Posterior cingulate gyrus (tissue), 11 donors: ENCODE data around the gene CCDC18.
"Not testable (repeated sequence)": the region's sequence is repeated elsewhere in the genome, so short reads cannot be mapped to it uniquely, and the experiment has no call there.

Source experiments
- DNase-seq, 10 donors: peaks; one replicate each; pipeline versions ENCODE4 v3.0.0 to v3.0.0-alpha.2; 2020 to 2021; ENCODE audit warnings: mixed read lengths in 3 of 10
- intact Hi-C: fragments of 100-400 bp; cut with DNase I; formaldehyde crosslinking; loops from one replicate; pipeline ENCODE4 v1.15.1; 2023

The CCDC18 gene

DNA sequence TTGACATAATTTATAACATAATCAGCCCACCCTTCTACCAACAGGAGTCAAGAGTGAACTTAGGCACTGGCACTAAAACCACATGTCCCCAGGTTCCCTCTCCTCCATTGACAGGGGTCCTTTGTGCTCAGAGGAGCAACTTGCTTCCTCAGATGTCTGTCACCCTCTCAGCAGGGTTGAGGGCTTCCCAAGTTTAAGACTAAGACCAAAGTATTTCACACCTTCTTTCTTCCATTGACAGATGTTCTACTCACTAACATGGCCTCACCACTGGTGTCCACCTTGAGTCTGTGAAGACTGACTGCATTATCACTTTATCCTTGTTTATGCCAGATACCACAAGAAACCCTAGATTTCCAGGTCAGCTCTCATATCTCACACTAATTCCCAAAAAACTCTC is 56.5 kb downstream of the CCDC18 start:
- intact Hi-C loops = no loop called here
- no peak for DNase-seq

- intact Hi-C loops = no loop called here
- no peak for DNase-seq
Observed at GRCh38 chr1:93238425-93238824, 57.9 kb downstream of the CCDC18 start.

DNA sequence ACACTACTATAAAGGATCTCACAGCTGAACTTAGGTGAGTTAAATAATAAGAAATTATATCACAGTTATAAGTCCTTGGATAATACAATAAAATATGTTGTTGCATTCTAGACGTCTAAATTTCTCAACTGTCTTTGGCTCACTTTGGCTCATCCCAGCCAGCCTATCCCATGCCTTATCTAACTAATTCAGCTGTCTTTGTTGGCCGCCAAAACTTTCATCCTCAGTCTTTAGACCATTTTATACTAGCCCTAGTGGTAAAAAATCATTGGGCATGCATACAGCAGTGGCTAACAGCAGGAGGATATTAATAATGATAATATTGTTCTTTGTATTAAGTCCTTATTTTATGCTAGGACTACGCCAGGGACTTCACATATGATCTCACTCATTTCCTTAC is 59.3 kb downstream of the CCDC18 start:
- intact Hi-C loops = no loop called here
- no peak for DNase-seq

GRCh38 chr1:93243233-93243632 is 62.7 kb downstream of the CCDC18 start:
- DNase-seq, intact Hi-C loops: not testable (repeated sequence)

GRCh38 chr1:93244298-93245069 is 64.0 kb downstream of the CCDC18 start:
- intact Hi-C loops = no loop called here
- no peak for DNase-seq

- DNase-seq = no peak
- intact Hi-C loops = no loop called here
Observed at GRCh38 chr1:93251966-93252365, 71.4 kb downstream of the CCDC18 start.

DNA sequence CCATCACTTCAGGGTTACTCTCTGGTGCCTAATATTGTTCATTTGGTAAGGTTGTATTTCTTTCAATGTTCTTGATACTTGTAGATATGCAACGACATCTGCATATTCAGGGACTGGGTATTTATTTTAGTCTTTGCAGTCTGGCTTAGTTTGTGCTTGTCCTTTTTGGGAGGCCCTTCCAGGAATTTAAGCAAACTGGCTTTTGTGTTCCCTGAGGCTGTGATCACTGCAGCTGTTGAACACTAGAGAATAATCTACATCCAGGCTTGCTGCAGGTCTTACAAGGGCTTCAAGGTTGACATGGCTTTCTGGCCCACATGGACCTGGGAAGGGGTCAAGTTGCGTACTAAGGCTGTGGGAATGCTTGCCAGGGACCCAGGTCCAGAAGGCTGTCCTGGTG is 72.1 kb downstream of the CCDC18 start:
- DNase-seq = no peak
- intact Hi-C loops = no loop called here

- intact Hi-C loops = no loop called here
- DNase-seq = no peak
Observed at GRCh38 chr1:93253516-93253915, 73.0 kb downstream of the CCDC18 start.

DNA sequence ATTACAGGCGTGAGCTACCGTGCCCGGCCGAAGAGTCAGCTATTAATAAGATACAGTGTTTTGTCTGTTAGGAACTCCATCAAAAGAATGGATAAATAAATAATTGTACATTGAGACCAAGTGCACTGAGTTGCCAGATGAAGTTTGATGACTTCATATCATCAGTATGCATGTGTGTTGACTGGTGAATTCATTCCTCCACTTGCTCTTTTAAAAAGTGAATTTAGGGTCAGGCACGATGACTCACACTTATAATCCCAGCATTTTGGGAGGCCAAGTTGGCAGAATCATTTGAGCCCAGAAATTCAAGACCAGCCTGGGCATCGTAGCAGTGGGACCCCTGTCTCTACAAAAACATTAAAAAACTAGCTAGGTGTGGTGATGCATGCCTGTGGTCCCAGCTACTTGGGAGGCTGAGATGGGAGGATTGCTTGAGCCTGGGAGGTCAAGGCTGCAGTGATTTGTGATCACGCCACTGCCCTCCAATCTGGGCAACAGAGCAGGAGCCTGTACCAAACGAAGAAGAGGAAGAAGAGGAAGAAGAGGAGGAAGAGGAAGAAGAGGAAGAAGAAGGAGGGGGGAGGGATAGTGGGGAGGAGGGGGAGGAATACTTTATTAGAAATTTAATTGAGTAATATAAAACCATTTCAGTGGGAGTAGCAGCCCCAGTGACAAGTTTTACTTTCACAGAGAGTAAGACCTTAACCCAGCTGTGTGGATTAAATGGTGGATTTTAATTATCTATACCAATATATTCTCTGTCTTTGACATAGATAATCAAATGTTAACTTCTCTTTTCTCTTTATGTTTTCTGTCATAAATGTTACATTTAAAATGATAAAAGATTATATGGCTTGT is 74.9 kb downstream of the CCDC18 start:
- intact Hi-C loops = no loop called here
- DNase-seq = no peak

GRCh38 chr1:93256433-93256832 is 75.9 kb downstream of the CCDC18 start:
- intact Hi-C loops = no loop called here
- DNase-seq = no peak

DNA sequence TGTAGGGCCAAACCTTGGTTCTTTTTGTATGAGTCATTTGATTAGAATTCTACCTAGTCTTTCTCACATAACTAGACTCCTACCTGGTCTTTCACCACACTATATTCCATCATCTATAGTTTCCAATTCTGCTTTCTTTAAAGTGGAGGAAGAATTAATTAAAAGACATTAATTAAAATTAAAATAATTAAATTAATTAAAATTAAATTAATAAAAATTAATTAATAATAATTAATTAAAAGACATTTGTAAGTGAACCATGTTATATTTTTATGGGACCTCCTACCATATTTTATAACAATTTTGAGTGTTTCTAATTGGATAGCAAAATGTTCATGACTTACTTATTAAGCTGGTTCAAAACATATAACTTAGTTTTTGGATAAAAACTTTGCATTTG is 77.4 kb downstream of the CCDC18 start:
- no peak for DNase-seq
- intact Hi-C loops = no loop called here

GRCh38 chr1:93260726-93261125 is 80.2 kb downstream of the CCDC18 start:
- intact Hi-C loops, DNase-seq: not testable (repeated sequence)

GRCh38 chr1:93262645-93263044 is 82.1 kb downstream of the CCDC18 start:
- DNase-seq = no peak
- intact Hi-C loops = no loop called here

- DNase-seq, intact Hi-C loops: not testable (repeated sequence)
Observed at GRCh38 chr1:93268888-93269287, 88.4 kb downstream of the CCDC18 start.

DNA sequence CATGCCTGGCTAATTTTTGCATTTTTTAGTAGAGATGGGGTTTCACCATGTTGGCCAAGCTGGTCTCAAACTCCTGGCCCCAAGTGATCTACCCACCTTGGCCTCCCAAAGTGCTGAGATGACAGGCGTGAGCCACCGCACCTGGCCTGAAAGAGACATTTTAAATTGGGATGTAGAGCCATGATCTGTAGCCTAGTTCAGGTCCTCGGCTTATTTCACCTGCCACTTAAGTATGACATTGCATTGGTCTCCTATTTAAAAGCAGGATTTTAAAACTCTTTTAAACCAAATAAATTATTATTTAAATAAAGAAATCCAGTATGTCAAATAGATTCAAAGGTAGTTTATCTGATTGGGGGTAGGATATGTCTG is 94.7 kb downstream of the CCDC18 start:
- DNase-seq, intact Hi-C loops: not testable (repeated sequence)

GRCh38 chr1:93275634-93276295 is 95.2 kb downstream of the CCDC18 start:
- no peak for DNase-seq

DNA sequence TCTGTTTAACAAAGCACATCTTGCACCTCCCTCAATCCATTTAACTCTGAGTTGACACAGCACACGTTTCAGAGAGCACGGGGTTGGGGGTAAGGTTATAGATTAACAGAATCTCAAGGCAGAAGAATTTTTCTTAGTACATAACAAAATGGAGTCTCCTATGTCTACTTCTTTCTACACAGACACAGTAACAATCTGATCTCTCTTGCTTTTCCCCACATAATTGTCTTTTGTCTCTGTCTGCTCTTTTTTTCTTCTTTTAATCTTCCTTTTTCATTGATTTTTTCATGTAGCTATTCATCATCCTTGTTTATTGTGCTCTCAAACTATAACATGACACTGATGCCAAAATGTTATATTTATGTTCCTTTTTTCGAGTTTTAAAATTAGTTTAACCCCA is 97.0 kb downstream of the CCDC18 start:
- intact Hi-C loops, DNase-seq: not testable (repeated sequence)

More at GRCh38 chr1:93275634-93276295, 95.2 kb downstream of the CCDC18 start:
- intact Hi-C loops = no loop called here

DNA sequence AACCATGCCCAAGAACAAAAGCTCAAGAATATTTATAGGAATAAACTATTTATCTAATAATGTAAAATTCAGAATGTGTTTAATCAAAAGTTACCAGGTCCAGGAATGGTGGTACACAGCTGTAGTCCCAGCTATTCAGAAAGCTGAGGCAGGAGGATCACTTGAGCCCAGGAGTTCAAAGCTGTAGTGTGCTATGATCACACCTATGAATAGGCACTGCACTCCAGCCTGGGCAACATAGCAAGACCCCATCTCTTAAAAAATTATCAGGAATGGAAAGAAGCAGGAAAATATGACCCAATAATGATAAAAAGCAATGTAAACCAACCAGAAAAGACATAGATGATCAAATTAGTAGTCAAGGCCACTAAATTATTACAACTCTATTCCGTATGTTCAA is 103.0 kb downstream of the CCDC18 start:
- no peak for DNase-seq

GRCh38 chr1:93288558-93288957 is 108.0 kb downstream of the CCDC18 start:
- no peak for DNase-seq
- intact Hi-C loops = no loop called here

More for the DNA sequence above, 103.0 kb downstream of the CCDC18 start:
- intact Hi-C loops = no loop called here

DNA sequence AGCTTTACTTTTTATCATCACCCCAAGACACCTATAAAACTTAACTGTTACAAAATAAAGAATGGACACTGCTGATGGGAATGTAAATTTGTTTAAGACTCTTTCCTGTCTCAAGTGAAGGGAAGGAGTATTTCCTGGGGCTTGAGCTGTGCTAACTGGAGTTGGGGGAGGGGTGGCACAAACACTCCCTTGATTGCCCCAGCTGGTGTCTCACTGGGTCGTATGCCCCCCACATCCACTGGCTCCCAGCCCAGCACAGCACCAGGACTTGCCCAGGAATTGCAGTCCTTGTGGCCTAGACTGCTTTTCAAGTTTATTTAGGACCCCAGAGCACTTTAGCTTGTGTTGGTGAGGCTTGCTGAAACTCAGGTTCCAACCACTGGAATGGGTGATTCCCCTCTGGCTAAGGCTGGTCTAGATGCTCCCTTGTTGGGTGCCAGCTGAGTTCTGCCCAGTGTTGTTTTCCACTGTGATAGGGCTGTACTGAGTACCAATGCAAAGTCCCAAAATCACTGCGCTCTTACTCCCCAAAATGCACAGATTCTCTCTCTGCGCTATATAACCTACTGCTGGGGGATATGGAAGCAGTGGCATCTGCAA is 116.1 kb downstream of the CCDC18 start:
- no peak for DNase-seq
- intact Hi-C loops = no loop called here

GRCh38 chr1:93301131-93301530 is 120.6 kb downstream of the CCDC18 start:
- no peak for DNase-seq

More at GRCh38 chr1:93301131-93301530, 120.6 kb downstream of the CCDC18 start:
- intact Hi-C loops = no loop called here
